HG03135 (cell line): Measurements from ENCODE around the gene PSMD1.
"Not testable (repeated sequence)": the region's sequence is repeated elsewhere in the genome, so short reads cannot be mapped to it uniquely, and the experiment has no call there.

Experiments
- ATAC-seq: cut with Tn5 transposase; IDR thresholded peaks from one replicate; pipeline ENCODE4 v1.9.1; 2021; ENCODE audit warnings: mild to moderate bottlenecking, moderate library complexity; ENCODE audit not compliant: unreplicated experiment

The PSMD1 gene

GRCh38 chr2:231052494-231053451, 3.9 kb upstream of the PSMD1 start:
- ATAC-seq, result peak; percentile 64

- ATAC-seq, result no peak
Observed at GRCh38 chr2:231053846-231054245, 2.8 kb upstream of the PSMD1 start.

DNA sequence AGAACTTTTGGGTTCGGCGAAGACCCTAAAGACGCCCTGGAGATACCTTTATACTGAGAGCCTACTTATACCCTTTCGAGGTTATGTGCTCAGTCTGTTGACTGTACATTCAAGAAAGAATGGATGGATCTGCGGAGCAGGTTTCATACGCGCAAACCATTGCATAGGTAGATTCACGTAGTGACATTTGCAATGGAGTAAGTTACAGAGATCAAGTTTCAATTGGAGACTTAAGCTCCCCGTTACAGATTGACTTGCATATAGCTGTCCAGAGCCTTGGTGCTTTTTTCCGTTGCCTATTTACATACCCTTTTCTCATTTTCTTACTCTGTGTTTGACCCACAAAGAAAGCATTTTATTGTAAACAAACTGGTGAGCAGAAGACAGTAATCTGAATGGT, 923 bp downstream of the PSMD1 start:
- no peak for ATAC-seq

- no peak for ATAC-seq
Observed at GRCh38 chr2:231058761-231059550, 2.3 kb downstream of the PSMD1 start.

DNA sequence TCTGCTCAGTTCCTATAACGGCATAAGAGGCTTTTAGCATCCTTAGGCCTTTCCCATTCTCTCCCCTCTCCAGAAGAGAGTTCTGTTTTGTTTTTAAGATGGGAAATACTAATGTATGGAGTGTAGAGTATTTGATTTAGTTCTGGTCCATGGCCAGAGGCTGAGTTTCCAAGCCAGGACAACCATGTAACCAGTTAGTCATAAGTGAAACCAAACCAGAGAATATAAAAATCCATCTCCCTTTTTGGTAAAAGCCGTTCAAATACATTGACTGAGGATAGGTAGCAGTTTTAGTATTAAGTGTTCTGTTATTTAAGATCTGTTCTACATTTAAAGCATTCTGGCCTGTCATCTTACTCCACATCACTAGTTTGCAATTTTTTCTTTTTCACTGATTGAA, 3.1 kb downstream of the PSMD1 start:
- ATAC-seq, result no peak

DNA sequence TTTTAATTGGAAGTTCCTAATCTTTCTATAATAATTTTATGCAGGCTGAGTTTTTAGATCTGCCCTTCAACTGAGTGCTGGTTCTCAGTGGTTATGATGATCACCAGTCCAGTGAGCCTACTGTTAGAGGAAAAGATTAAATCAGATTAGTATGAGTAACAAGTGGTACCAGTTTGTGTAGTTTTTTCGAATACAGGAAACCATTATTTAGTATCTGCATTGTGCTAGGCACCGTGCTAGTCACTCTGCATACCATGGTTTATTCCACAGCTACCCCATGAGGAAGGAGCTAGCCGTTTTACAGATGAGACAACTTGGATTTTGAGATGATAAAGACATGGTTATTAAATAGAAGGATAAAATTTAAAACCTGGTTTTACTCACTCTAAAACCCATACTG, 6.1 kb downstream of the PSMD1 start:
- no peak for ATAC-seq

- no peak for ATAC-seq
Observed at GRCh38 chr2:231063347-231063746, 6.7 kb downstream of the PSMD1 start.

- no peak for ATAC-seq
Observed at GRCh38 chr2:231065966-231066365, 9.3 kb downstream of the PSMD1 start.

GRCh38 chr2:231067531-231067930, 10.9 kb downstream of the PSMD1 start:
- ATAC-seq, result not testable (repeated sequence)

DNA sequence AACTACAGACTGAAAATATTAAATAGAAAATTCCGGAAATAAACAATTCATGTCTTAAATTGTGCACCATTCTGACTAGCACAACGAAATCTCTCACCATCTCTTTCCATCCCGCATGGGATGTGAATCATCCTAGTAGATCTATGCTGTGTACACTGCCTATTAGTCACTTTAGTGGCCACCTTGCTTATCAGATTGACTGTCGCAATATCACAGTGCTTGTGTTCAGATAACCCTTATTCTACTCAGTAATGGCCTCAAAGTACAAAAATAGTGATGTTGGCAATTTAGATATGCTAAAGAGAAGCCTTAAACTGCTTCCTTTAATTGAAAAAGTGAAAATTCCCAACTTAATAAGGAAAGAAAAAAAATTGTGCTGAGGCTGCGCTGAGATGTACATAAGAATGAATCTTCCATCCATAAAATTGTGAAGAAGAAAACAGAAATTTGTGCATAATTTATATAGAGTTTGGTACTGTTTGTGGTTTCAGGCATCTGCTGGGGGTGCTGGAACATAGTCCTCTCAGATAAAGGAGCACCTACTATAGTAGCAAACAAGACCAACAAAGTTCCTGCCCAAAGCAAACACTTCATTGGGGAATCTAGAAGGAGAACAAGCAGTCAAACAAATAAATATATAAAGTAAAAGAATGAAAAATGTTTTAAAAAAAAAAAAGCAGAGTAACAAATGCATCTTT, 12.0 kb downstream of the PSMD1 start:
- no peak for ATAC-seq

DNA sequence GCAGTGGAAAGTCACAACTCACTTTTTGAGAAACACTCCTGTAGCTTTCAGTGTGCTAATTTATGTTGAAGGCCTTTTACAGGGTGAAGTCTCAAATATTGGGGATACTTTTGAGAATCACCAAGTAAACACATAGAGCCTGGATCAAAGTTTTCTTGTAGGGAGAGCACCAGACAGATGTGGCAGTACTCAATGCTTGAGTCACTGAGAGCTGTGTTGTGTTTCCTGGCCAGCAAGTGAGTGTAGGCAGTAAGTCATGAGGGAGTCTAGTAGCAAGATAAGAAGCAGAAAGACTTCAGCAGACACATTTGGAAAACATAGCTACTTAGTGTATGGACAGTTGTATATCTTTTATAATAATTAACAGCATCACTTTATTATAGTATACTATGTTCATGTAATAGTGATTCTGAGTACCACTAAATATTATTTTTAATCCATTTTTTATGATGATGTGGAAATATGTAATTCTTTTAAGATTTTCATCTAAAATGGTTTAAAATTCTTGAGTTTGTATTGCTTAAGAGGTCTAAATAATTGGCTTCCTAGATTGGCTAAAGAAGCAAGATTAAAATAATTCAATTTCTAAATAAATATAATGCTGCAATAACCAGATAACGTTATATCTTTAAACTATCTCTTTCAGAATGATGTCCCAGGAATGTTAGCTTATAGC, 12.8 kb downstream of the PSMD1 start:
- ATAC-seq, result no peak

GRCh38 chr2:231084565-231084964, 27.9 kb downstream of the PSMD1 start:
- no peak for ATAC-seq

GRCh38 chr2:231088754-231089153, 32.1 kb downstream of the PSMD1 start:
- ATAC-seq, result no peak

DNA sequence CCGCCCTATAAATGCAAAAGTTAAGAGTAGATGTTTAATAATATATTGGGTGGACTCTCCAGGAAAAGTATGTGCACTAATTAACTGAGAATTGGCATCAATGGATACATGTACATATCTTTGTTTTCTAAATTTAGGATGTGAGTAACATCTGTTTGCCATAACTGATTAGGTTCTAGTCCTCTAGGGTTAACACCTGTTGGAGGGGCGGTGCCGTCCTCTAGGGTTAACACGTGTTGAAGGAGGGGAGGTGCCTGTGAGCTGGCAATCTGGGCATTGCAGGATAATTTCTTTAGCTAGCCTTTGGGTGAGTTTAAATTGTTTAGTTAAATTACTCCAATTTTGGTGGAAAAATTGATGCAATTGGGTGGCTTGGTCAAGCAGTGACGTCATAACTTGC, 37.3 kb downstream of the PSMD1 start:
- no peak for ATAC-seq

DNA sequence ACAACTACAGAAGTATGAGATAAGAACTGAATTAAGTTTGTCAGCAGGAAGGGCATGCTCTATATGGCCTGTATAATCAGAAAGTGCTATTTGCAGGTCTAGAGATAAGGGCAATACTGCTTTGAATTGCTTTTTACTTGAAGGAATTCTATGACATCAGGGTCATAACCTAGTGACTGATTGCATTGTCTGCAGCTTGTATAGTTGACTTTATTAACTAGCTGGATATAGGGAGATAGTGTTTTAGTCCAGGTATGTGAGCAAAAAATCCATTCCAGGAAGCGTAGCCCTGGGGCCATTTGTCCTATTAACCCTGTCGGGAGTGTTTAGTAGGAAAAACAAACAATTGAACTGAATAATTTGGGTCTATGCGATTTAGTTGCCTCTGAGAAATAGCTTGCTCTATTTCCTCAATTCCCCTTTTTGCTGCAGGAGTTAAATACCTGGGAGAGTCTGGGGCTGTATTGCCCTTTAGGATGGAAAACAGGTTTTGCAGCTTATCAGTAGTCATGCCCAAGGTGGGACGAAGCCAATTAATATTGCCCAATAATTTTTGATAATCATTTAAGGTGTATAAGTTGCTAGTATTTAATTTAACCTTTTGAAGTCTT, 38.2 kb downstream of the PSMD1 start:
- ATAC-seq, result no peak

GRCh38 chr2:231099918-231100317, 43.3 kb downstream of the PSMD1 start:
- no peak for ATAC-seq

DNA sequence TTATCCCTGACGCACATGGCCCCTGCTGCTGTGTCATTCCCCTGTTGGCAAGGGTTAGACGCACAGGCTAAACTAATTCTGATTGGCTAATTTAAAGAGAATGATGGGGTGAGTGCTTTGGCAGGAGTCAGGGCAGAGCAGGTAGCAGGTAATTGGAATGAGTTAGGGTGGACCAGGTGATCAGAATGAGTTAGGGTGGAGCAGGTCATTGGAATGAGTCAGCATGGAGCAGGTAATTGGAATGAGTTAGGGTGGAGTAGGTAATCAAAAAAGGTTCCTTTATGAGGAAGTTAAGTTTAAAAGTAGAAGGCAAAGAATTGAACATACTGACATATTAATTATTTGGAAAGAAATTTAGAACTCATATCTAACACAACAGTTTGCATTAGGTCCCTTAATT, 43.7 kb downstream of the PSMD1 start:
- ATAC-seq, result not testable (repeated sequence)

GRCh38 chr2:231100990-231101389, 44.3 kb downstream of the PSMD1 start:
- no peak for ATAC-seq

- no peak for ATAC-seq
Observed at GRCh38 chr2:231102772-231103171, 46.1 kb downstream of the PSMD1 start.

GRCh38 chr2:231104115-231104713, 47.5 kb downstream of the PSMD1 start:
- peak; percentile 80 for ATAC-seq
